CD4-positive, alpha-beta memory T cell (primary cell): ENCODE data around the gene DIRAS2. TPM values are rescaled to one million over a fixed set of nuclear protein-coding genes. Genes with fewer than 3 reads are reported as not detected.

Experiments used
- polyA plus RNA-seq, 2 donors: library from polyadenylated mRNA; unstranded; fragments of 300-500 nt; fragmentation: Illumina TruSeq; gene quantifications; one replicate each; pipeline ENCODE4 v1.2.3, GENCODE V29; 2021
- total RNA-seq, 2 experiments: library from RNA; stranded (reverse); gene quantifications; one replicate each; pipeline ENCODE4 v1.2.3, GENCODE V29; 2021

The DIRAS2 gene
- total and polyA plus RNA-seq, 4 experiments from 2014 or later: not detected

Other genes with a start within 250 kb of the DIRAS2 start
- gene SYK, start 159.0 kb upstream of the DIRAS2 start, total RNA-seq: under 1 TPM; 0.76 to 0.80 TPM
- gene SYK, start 159.0 kb upstream of the DIRAS2 start, polyA plus RNA-seq: 1 to 10 TPM in 1 of 2 donors, under 1 TPM in 1; 0.08 to 1.9 TPM